GM19455 (cell line): ENCODE data around the gene ANKH.
"Not testable (repeated sequence)": the region's sequence is repeated elsewhere in the genome, so short reads cannot be mapped to it uniquely, and the experiment has no call there.

Source experiments
- ATAC-seq: cut with Tn5 transposase; IDR thresholded peaks from one replicate; pipeline ENCODE4 v1.9.1; 2021; ENCODE audit not compliant: unreplicated experiment

Gene ANKH

DNA sequence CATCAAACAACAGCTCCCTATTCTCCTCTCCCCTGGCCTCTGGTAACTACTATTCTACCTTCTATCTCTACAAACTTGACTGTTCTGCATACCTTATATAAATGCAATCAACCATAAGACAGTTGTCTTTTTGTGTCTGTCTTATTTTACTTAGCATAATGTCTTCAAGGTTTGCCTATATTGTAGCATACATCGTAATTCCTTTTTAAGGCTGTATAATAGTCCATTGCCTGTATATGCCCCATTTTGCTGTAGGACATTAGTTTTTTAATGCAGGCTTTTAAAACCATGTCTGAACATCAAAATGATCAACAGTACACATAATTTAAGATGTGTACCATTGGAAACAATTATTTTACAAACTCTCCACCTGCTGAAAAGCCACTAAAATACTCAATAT lies 12.4 kb downstream of the ANKH start:
- no peak for ATAC-seq

DNA sequence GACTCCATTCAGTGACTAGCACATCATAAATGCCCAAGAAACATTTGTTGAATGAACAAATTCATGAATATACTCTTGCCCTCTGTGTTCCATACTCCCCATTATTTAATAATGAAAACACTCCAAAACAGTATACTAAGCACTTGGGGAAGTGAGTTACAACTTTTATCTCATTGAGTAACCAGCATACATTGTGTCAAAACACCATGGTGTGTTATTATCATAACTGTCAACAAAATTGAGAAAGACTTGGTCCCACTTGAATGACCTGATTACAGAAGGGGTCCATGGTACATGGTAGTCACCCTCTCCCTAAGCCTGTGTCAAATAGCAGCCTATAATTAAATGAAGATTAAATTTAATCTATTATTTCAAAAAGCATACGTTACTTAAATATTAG lies 16.2 kb downstream of the ANKH start:
- ATAC-seq: no peak

DNA sequence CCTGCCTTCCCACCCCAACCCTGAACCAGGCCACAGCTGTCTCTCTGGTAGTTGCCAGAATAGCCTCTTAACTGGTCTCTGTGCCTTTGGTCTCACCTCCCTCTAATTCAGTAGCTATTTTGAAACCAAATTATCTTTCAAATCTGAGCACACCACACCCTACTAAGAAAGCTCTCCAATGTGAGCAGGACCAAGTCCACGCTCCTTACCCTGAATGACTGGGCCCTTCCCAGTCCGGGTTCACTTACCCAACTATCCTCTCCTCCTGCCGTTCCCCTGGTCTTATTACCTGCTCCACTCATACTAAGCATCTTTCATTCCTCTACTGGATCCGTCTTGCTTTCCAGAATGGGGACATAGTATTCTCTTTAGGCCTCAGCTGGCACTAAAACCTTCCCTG lies 16.8 kb downstream of the ANKH start:
- ATAC-seq: no peak

DNA sequence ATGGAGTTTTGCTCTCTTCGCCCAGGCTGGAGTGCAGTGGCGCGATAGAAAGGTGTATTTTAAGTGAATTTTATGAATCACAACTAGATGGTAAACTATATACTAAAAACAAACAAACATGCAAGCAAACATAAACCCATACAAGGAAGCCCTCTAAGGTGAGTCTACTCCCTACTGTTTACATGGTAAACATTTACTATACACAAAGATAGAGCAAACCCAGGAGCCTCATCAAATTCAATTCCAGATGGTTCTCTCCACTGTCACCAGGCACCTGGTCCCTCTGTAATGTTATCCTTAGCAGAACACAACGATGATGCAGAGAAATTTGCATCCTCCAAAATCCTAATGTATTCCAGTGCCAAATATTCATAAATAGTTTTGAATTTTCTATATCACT lies 17.9 kb downstream of the ANKH start:
- ATAC-seq: no peak

DNA sequence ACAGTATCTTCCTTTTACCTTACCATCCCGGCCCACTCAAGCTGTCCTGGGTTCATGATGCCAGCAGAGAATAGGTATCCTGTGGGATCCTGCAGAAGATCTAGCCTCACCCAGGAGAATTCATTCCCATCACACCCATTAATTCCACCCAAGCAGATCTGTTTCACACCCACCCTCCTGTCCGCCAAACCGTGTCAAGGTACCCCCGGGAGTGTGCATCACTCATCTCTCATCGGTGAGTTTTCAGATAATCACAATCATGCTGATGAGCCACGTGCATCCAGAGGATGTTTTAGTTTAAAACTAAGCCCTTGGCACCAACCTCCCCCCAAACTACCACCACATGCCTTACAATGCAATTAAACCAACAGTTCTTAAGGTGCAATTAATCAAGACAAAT lies 18.8 kb downstream of the ANKH start:
- ATAC-seq: no peak

DNA sequence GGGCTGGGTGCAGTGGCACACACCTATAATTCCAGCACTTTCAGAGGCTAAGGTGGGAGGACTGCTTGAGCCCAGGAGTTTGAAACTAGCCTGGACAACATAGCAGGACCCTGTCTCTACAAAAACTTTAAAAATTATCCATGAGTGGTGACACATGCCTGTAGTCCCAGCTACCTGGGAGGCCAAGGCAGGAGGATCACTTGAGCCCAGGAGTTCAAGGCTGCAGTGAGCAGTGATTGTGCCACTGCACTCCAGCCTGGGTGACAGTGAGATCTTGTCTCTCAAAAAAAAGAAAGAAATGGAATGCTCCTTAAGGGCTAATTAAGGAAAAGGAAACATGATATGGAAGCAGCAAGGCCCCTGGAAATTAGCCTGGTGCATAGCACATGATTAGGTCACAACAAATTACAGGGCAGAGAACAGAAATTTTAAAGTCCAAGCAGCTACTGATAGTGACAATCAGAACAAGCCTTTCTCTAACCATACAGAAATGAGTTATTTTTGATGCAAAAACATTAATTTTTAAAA lies 19.5 kb downstream of the ANKH start:
- ATAC-seq: no peak

DNA sequence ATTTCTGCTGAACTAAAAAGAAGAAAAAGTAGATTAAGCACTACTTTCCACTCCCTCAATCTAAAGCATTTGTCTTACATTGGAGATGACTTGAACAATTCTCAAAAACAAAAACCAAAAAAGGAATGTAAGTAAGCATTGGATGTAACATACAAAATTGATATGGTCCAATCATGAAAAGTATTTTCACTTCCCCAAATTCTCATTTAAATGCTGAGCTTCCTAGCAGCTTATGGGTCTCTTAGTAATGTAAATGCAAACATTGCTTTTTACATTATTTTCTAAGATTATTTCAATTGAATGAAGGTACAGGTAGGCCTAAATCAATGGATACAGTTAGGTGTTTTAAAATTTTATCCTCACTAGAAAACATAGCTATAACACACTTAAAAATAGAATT lies 20.0 kb downstream of the ANKH start:
- ATAC-seq: no peak

DNA sequence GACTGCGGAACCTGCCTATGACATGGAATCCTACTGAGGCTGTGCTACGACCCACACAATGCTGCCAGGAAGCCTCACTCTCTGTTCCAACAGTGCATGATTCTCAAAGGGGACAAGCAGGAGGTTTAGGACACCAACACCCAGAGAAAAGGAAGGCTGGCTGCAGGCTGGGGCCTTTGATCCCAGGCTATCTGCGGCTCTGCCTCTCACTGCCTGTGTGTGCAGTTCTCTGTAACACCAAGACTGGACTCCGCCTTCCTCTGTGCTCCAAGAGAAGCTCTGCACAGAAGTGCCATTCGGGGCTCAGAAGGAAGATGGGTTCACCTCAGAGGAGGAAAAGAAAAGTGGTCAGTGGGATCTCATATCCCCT lies 20.5 kb downstream of the ANKH start:
- no peak for ATAC-seq

DNA sequence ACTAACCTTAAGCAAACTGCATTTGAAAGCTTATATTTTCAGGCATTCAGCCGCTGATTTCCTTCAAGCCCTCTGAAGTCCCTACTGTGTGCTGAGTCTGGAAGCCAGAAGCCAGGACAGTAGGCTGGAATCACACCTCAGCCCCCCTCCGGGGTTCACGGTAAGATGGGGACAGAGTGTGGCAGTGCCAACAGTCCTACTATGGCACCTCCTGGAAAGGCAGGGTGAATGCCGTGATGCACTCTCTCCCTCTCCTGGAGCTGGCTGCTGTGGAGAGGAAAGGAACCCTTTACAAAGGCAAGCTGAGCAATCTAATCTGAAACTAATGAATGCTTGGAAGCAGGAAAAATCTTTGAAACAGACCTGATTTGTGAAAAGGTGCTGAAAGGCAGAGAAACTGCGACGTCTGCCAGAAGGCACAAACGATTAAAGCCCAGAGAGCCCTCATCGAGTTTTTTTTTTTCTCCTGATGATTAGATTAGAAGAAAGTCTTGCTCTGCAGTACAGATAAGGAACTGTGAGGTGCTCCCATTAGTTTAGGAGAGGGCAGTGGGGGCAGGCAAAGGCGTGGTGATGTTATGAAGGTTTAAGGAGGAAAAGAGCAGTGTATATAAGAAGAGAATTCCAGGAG lies 21.0 kb downstream of the ANKH start:
- ATAC-seq: no peak

DNA sequence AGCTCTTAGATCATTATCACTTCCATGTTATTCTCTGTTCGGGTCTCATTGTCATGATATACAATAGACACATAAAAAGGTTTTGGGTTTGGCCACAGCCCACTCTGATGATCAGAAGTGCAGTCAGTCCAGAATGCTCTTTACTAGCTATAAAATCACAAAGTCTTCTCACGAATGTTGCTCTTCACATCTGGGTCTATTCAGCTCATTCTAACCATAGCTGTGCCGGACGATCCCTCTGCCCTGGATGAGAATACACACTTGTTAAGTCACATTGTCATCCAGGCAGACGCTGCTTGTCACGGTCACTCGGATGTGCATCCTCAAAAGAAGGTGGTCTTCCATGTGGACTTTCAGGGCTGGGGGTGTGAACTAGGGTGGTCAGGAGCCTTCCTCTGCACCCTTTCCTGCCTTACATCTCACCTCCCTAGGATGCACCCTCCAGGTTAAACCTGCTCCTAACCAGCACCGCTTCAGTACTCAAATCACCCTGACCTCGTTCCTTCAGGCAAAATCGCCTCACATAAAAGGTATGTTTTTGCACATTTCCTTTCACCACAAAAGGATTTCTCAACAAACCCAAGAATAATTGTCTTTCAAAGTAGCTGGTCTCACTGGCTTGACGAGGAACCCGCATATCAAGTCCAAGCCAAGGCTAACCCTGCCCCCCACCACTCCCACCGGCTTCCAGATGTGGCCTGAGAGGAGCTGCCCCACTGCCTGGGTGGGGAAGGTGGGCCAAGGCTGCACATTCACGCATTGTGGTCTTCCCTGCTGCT lies 21.9 kb downstream of the ANKH start:
- no peak for ATAC-seq

DNA sequence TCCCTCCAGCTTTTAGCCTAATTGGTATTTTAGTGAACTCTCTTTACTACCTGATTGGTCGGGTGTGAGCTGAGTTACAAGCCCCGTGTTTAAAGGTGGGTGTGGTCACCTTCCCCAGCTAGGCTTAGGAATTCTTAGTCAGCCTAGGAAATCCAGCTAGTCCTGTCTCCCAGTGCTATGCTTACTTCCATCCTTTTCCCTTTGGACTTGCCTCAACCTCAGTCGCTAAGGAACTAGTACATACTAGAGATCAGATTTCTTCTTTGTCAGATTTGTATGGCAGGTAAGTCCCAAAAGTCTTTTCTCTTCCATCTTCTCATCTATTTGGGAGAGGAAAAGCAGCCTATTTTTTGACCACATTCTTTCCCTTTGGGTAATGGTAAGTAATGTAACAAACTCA lies 22.6 kb downstream of the ANKH start:
- ATAC-seq: not testable (repeated sequence)

DNA sequence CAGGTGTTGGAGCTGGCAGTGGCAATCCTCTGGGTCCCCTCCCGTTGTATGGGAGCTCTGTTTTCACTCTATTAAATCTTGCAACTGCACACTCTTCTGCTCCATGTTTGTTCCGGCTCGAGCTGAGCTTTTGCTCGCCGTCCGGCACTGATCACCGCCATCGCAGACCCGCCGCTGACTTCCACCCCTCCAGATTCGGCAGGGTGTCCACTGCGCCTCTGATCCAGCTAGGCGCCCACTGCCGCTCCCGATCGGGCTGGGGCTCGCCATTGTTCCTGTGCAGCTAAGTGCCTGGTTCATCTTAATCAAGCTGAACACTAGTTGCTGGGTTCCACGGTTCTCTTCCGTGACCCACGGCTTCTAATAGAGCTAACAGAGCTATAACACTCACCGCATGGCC lies 23.2 kb downstream of the ANKH start:
- no peak for ATAC-seq

DNA sequence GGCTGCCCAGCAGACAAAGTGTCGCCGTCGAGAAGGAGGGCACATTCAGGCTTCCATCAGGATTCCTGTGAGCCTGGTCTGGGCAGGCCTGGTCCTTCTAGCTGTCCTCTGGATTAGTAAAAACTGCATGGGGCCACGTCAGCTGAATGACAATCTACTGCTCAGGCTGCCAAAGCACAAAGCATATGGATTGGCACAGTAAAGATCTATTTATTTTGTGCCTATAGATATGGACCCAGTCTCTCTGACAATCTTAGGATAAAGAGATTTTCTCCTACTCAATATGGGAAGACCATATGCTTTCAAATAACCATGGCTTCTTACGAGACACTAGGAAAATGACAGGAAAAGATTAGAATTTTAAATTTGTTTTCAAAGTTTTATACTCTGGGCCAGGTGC lies 24.1 kb downstream of the ANKH start:
- no peak for ATAC-seq

DNA sequence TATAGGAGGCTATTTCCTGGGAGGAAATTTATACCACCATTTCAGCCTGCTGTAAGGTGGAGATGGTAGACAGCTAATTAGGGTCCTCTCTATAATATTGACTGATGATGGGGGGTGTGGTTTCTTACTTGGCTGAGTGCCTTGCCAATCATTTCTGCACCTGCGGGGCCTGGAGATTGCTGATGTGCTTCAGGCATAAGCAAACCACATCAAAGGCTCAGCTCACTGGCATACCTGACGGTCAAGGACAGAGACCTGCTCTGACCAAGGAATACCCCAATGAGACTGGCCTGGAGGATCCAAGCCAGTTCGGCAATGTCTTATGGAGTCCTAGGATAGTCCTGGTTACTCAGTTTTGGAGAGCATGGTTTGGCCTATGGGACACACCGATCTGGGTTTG lies 29.5 kb downstream of the ANKH start:
- ATAC-seq: no peak

DNA sequence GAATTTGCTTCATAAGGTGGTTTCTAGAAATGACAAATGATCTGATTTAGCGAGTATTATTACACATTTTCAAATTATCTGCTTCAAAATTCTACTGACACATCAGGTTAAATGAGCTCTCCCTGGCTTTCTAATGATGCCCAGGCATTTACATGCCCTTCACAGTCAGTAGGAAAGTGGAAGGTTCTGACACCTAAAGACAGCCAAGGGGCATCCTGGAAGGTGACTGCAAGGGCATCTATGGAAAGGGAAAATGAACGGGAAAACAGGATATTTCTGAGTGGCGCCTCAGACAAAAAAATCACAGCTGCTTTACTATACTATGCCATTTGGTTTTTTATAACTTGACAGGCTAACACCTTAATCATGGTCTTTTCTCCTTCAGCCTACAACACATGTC lies 31.0 kb downstream of the ANKH start:
- ATAC-seq: no peak

DNA sequence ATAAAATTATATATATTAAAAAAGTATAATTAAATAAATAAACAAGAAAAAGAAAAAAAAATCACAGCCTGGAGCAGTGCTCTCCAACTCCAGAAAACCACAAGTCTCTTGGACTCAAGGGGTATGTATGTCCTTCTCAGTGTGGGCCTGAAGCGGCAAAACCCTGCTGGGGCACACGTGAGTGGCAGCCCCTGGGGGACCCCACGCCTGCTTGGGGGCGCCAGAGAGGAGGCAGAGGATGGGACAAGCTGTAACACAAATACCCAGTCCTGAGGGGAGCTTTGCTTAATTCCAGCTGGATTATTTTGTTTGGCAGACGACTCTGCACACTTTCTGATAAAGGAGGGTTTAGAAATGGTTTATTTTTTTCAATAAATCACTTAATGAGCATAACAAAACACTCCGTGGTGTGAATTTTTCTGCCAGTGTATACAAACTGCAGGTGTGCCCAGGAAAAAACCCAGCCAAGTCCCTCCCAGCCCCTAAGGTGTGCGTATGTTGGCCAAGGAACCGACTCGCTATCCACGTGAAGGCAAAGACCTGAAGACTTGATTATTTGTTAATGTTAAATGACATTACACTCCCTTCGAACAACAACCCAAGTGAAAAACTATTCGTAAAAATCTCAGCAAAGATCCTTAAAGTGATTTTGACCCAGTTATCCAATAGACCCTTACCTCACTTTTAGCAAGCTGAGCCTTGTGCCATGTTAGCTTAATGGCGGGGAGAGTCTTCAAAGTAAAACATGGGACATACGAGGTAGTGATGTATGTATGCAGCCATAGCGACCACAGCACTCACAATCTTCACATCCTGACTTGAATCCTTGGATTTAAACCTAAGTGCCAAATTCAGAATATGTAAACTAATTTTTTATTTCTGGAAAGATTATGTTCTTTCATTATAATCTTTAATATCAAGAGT lies 32.9 kb downstream of the ANKH start:
- ATAC-seq: no peak

DNA sequence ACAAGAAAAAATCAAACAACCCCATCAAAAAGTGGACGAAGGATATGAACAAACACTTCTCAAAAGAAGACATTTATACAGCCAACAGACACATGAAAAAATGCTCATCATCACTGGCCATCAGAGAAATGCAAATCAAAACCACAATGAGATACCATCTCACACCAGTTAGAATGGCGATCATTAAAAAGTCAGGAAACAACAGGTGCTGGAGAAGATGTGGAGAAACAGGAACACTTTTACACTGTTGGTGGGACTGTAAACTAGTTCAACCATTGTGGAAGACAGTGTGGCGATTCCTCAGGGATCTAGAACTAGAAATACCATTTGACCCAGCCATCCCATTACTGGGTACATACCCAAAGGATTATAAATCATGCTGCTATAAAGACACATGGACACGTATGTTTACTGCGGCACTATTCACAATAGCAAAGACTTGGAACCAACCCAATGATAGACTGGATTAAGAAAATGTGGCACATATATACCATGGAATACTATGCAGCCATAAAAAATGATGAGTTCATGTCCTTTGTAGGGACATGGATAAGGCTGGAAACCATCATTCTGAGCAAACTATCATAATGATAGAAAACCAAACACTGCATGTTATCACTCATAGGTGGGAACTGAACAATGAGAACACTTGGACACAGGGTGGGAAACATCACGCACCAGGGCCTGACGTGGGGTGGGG lies 34.0 kb downstream of the ANKH start:
- ATAC-seq: not testable (repeated sequence)

DNA sequence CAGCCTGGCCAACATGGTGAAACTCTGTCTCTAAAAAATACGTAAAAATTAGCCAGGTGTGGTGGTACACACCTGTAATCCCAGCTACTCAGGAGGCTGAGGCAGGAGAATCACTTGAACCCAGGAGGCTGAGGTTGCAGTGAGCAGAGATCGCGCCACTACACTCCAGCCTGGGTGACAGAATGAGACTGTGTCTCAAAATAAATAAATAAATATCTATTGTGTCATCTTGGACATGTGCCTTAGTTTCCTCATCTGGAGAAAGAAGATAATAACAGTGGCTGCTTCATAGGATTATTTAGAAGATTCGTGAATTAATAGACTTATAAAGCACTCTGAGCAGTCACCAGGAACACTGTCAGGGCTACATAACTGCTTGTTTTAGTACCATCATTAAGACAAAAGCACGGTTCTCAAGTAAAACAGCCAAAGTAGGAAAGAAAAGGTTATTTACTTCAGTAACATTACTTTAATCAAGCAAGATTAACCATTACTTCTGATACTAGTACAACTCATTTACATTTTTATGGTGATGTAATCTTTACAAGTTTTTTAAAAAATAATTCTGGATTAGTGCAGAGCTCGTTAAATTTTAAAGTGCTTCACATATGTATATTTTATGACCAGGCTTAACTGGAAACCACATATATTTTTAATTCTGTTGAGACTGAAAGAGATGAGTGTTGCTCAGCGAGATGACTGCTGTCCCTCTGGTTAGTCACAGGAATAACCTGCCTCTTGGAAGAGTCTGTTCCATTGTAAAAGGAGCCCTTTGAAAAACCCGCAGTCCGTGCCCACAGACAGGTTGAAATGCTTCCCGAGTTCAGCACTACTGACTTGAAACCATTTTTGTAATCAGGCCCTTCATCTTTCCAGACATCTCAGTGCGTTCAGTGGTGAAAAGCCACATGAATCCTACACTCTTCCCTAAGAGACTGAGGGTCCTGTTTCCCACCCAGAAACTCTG lies 36.7 kb downstream of the ANKH start:
- no peak for ATAC-seq

DNA sequence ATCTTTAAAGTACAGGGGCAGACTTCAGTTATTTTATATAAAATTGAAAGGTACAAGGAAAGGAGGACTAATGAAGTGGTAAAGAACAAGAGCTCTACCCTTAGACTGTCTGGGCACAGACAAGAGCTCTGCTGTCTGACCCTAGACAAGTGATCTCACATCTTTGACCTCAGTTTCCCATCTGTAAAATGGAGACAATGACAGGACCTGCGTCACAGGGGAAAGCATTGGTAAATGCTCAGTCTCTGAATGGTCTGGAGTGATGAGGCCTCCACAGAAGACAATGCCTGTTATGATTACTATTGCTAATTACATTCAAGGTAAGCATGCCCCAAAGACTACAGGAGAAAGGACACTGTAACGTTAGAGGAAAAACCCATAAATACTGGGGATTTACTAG lies 37.5 kb downstream of the ANKH start:
- ATAC-seq: no peak

DNA sequence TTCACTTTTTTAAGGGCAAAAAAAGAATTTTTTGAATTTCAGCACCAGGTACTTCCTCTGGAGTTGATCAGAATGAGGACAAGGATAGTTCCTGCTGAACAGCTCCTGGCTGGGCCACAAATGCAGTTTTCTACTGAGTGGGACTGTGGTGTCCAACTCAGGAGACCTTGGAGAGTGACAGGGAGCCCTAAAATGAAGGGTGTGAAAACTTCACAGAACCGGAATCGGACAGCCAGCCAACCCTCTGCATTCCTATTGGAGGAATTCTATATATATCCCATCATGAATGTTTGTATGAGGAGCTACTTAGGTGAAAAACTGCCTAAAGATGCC lies 40.6 kb downstream of the ANKH start:
- ATAC-seq: no peak
